Left ventricle myocardium inferior (tissue), 1 donor: Measurements from ENCODE around the gene ESRRG. TPM values are rescaled to one million over a fixed set of nuclear protein-coding genes. Genes with fewer than 3 reads are reported as not detected.

Experiments
- DNase-seq: peaks from one replicate; pipeline ENCODE4 v3.0.0-alpha.2; 2020
- H3K27ac ChIP-seq: fragments of 200-600 bp; replicated peaks from 2 replicates; pipeline ENCODE4 v1.8.0; 2021
- H3K27me3 ChIP-seq: fragments of 200-600 bp; 2 replicates; pipeline ENCODE4 v1.8.0; 2021; ENCODE audit warnings: low read depth
- H3K36me3 ChIP-seq: fragments of 200-600 bp; 2 replicates; pipeline ENCODE4 v1.8.0; 2021
- H3K4me1 ChIP-seq: fragments of 200-600 bp; 2 replicates; pipeline ENCODE4 v1.8.0; 2021
- H3K4me3 ChIP-seq: fragments of 200-600 bp; 2 replicates; pipeline ENCODE4 v1.8.0; 2021; ENCODE audit warnings: mild to moderate bottlenecking, moderate library complexity
- H3K9me3 ChIP-seq: fragments of 200-600 bp; replicated peaks from 2 replicates; pipeline ENCODE4 v1.8.0; 2021
- intact Hi-C: fragments of 100-400 bp; cut with micrococcal nuclease; formaldehyde crosslinking; loops from one replicate; pipeline ENCODE4 v1.11.0; 2022
- total RNA-seq: library from RNA; stranded (reverse); fragmentation: NEBNext Ultra II Directional; extraction: Animal tissue kit (Norgen Biotek cat#: 25700); gene quantifications from one replicate; pipeline ENCODE4 v1.2.1, GENCODE V29; 2021
- TF ChIP-seq, protein P1 (sequence below): fragments of 200-600 bp; IDR thresholded peaks from 2 replicates; pipeline ENCODE4 v1.8.0; 2021; ENCODE audit warnings: antibody characterized with exemption, mild to moderate bottlenecking, borderline replicate concordance
- donor health status: DM: no; HTN: yes; CAD: no; lungs with severe emphysema.

ESRRG gene
- total RNA-seq, 1 donor from 2014 or later: 58.5 TPM

DNA sequence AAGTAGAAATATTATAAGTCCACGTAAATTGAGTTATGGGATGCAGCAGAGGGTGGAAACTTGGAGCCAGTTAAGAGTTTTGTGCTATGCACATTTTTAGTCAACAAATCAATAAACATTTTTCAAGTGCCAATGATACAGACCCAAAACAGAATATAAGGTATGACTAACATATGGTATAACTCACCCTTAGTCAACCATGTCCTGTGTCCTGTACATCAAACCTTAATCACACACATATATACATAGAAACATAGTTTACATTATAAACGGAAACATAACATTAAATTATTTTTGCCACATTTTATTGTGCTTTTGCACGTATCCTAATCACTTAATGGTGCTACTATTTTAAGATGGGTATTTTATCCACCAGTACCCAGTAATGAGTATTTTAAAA lies 163.9 kb downstream of the ESRRG start:
- Histone ChIP-seq H3K27me3 (no peaks in the 10 kb centered on the region), H3K27ac (no peak overlapping the region), H3K4me3 (no peak overlapping the region), H3K36me3 (no peaks in the 10 kb centered on the region), H3K9me3 (no peaks in the 10 kb centered on the region), H3K4me1 (peaks cover 6% of the 10 kb centered on the region)
- TF ChIP-seq, protein P1, sequence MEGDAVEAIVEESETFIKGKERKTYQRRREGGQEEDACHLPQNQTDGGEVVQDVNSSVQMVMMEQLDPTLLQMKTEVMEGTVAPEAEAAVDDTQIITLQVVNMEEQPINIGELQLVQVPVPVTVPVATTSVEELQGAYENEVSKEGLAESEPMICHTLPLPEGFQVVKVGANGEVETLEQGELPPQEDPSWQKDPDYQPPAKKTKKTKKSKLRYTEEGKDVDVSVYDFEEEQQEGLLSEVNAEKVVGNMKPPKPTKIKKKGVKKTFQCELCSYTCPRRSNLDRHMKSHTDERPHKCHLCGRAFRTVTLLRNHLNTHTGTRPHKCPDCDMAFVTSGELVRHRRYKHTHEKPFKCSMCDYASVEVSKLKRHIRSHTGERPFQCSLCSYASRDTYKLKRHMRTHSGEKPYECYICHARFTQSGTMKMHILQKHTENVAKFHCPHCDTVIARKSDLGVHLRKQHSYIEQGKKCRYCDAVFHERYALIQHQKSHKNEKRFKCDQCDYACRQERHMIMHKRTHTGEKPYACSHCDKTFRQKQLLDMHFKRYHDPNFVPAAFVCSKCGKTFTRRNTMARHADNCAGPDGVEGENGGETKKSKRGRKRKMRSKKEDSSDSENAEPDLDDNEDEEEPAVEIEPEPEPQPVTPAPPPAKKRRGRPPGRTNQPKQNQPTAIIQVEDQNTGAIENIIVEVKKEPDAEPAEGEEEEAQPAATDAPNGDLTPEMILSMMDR: no peak
- no peak for DNase-seq
- intact Hi-C loops: no loop called here

GRCh38 chr1:216555653-216556052 lies 167.6 kb downstream of the ESRRG start:
- Histone ChIP-seq H3K27me3 (no peaks in the 10 kb centered on the region), H3K4me3 (no peak overlapping the region), H3K9me3 (no peaks in the 10 kb centered on the region), H3K36me3 (no peaks in the 10 kb centered on the region), H3K27ac (no peak overlapping the region), H3K4me1 (peaks cover 3% of the 10 kb centered on the region)
- intact Hi-C loops: no loop called here
- TF ChIP-seq, protein P1: no peak
- DNase-seq: no peak

- DNase-seq: no peak
- no peaks in the 10 kb centered on the region for H3K9me3 ChIP-seq
- TF ChIP-seq, protein P1: no peak
- intact Hi-C loops: no loop called here
- H3K4me1 ChIP-seq: peaks cover 3% of the 10 kb centered on the region
- no peaks in the 10 kb centered on the region for H3K27me3 ChIP-seq
- no peak overlapping the region for H3K27ac ChIP-seq
- H3K36me3 ChIP-seq: no peaks in the 10 kb centered on the region
- H3K4me3 ChIP-seq: no peak overlapping the region
Measured at GRCh38 chr1:216554934-216555333, 168.3 kb downstream of the ESRRG start.

- Histone ChIP-seq H3K4me3 (no peak overlapping the region), H3K27ac (no peak overlapping the region), H3K36me3 (no peaks in the 10 kb centered on the region), H3K9me3 (no peaks in the 10 kb centered on the region), H3K27me3 (no peaks in the 10 kb centered on the region), H3K4me1 (peaks cover 3% of the 10 kb centered on the region)
- intact Hi-C loops: no loop called here
- TF ChIP-seq, protein P1: no peak
- no peak for DNase-seq
Measured at GRCh38 chr1:216553766-216554165, 169.5 kb downstream of the ESRRG start.

- Histone ChIP-seq H3K27me3 (no peaks in the 10 kb centered on the region), H3K36me3 (no peaks in the 10 kb centered on the region), H3K4me1 (peaks cover 3% of the 10 kb centered on the region), H3K9me3 (no peaks in the 10 kb centered on the region), H3K4me3 (no peak overlapping the region), H3K27ac (no peak overlapping the region)
- intact Hi-C loops: no loop called here
- TF ChIP-seq, protein P1: no peak
- no peak for DNase-seq
Measured at GRCh38 chr1:216553040-216553439, 170.2 kb downstream of the ESRRG start.

- Histone ChIP-seq H3K9me3 (no peaks in the 10 kb centered on the region), H3K27ac (no peak overlapping the region), H3K4me1 (peaks cover 3% of the 10 kb centered on the region), H3K27me3 (no peaks in the 10 kb centered on the region), H3K4me3 (no peak overlapping the region), H3K36me3 (no peaks in the 10 kb centered on the region)
- intact Hi-C loops: no loop called here
- no peak for DNase-seq
- TF ChIP-seq, protein P1: no peak
Measured at GRCh38 chr1:216549796-216550195, 173.4 kb downstream of the ESRRG start.
